PC-9 (cell line): ENCODE measurements around the gene BAHD1. TPM values are rescaled to one million over a fixed set of nuclear protein-coding genes. Genes with fewer than 3 reads are reported as not detected.

Experiments used
- BruUV-seq: library from RNA; stranded (reverse); fragments of 400-500 nt; replicated peaks from 2 replicates; lab custom pipeline; 2021; lab: Mats Ljungman, UMichigan
- CTCF ChIA-PET: fragments of 300-600 bp; sonication (Branson Sonifier 250); formaldehyde crosslinking; loops from one replicate; lab custom pipeline; 2022; ENCODE audit warnings: antibody characterized with exemption; lab: Charles Lee
- POLR2A ChIA-PET: fragments of 300-600 bp; sonication (Branson Sonifier 250); formaldehyde crosslinking; loops from one replicate; lab custom pipeline; 2022; ENCODE audit warnings: antibody characterized with exemption; ENCODE audit not compliant: unreplicated experiment; lab: Charles Lee
- DNase-seq, 2 experiments: peaks; one replicate each; pipeline versions ENCODE4 v3.0.0 to v3.0.0-alpha.2; 2015 to 2022; ENCODE audit warnings: mixed read lengths in 1 of 2
- H2AFZ ChIP-seq: fragments of 200-600 bp; sonication (generic); 2 replicates; pipeline ENCODE4 v1.8.1; 2017; ENCODE audit warnings: antibody characterized with exemption
- H3F3A ChIP-seq: fragments of 200-600 bp; sonication (generic); 2 replicates; pipeline ENCODE4 v1.8.1; 2017; ENCODE audit warnings: antibody characterized with exemption, mild to moderate bottlenecking, low read depth; ENCODE audit not compliant: insufficient read depth
- H3K27ac ChIP-seq: fragments of 200-600 bp; sonication (generic); 2 replicates; pipeline ENCODE4 v1.6.1; 2016; ENCODE audit warnings: mixed run types
- H3K27me3 ChIP-seq: fragments of 200-600 bp; sonication (generic); 2 replicates; pipeline ENCODE4 v1.6.1; 2016; ENCODE audit warnings: low read depth, mixed run types; ENCODE audit not compliant: insufficient read depth
- H3K36me3 ChIP-seq: fragments of 200-600 bp; sonication (generic); 2 replicates; pipeline ENCODE4 v1.6.1; 2016; ENCODE audit warnings: low read depth, mixed run types
- H3K4me1 ChIP-seq: fragments of 200-600 bp; sonication (generic); replicated peaks from 2 replicates; pipeline ENCODE4 v1.6.1; 2016; ENCODE audit warnings: mixed run types; ENCODE audit not compliant: insufficient read depth
- H3K4me2 ChIP-seq: fragments of 200-600 bp; sonication (generic); 2 replicates; pipeline ENCODE4 v1.6.1; 2017; ENCODE audit warnings: mixed run types
- H3K4me3 ChIP-seq: fragments of 200-600 bp; sonication (generic); 2 replicates; pipeline ENCODE4 v1.6.1; 2016; ENCODE audit warnings: mixed run types
- H3K79me2 ChIP-seq: fragments of 200-600 bp; sonication (generic); 2 replicates; pipeline ENCODE4 v1.6.1; 2017; ENCODE audit warnings: low read depth, mixed run types
- H3K9me2 ChIP-seq: fragments of 200-600 bp; sonication (generic); 2 replicates; pipeline ENCODE4 v1.8.1; 2017; ENCODE audit warnings: mild to moderate bottlenecking; ENCODE audit not compliant: insufficient read depth
- H3K9me3 ChIP-seq: fragments of 200-600 bp; sonication (generic); 2 replicates; pipeline ENCODE4 v1.8.1; 2016; ENCODE audit warnings: low read depth; ENCODE audit not compliant: insufficient read depth
- H4K20me1 ChIP-seq: fragments of 200-600 bp; sonication (generic); 2 replicates; pipeline ENCODE4 v1.8.1; 2017; ENCODE audit not compliant: insufficient read depth
- EZH2 ChIP-seq: fragments of 200-600 bp; sonication (generic); IDR thresholded peaks from 2 replicates; pipeline ENCODE4 v1.8.0; 2017; ENCODE audit warnings: antibody characterized with exemption, low read depth
- intact Hi-C: fragments of 100-400 bp; cut with micrococcal nuclease; formaldehyde crosslinking; loops from one replicate; pipeline ENCODE4 v1.10.0; 2022; ENCODE audit not compliant: unreplicated experiment
- total RNA-seq: library from RNA; stranded (reverse); gene quantifications from 2 replicates; pipeline ENCODE4 v1.2.3, GENCODE V29; 2021
- TF ChIP-seq, protein P1 (sequence below): fragments of 200-600 bp; sonication (generic); conservative IDR thresholded peaks from 2 replicates; pipeline ENCODE4 v1.6.1; 2017; ENCODE audit warnings: mixed run types, antibody characterized with exemption, mild to moderate bottlenecking, moderate library complexity

Gene BAHD1
- total RNA-seq, 1 experiment from 2014 or later, result 19.1 TPM

DNA sequence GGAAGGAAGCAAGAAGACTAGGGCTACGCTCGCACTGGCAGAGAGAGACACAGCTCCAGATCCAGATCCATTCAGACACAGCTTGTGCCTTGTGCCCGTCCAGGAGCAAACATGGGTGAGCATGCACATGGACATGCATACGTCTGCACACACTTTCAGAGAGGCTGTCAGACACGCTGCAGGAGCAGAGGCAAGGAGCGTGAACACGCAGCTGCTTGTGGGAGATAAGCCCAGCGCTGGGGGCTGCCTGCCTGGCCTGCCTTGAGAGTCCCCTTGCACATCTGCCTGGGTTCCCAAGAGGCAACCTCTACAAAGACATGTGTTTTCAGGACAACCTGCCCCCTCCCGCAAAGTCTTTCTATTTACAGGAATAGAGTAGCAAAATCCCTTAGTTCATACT is 13.6 kb upstream of the BAHD1 start:
- ChIA-PET CTCF (no interaction called here), POLR2A (no interaction called here)
- DNase-seq, result no peak

DNA sequence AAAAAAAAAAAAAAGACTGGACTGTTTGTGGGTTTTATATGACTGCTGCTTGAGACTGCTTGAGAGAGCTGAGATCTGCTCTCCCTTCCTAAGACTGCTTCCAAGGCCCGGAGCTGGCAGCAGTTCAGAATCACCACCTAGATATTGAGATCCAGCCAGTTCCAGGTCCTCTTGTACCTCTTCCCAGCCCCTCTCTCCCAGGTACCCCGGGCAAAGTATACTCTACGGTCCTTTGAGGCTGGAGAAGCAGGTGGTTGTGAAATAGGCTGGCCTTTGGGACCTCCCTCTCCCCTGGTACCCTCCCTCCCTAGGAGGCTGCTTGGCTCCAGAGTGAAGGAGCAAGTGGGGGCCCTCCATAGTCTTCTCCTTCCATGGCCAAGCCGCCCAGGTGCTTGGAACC is 12.6 kb upstream of the BAHD1 start:
- intact Hi-C loops, result loop anchor here (10.0 kb wide), 1 partner anchor 213 kb away; no protein-coding TSS in a partner anchor

More for the DNA sequence above, 13.6 kb upstream of the BAHD1 start:
- intact Hi-C loops, result loop anchor here (10.0 kb wide), 1 partner anchor 212 kb away; no protein-coding TSS in a partner anchor
- Histone ChIP-seq H3F3A (no peaks in the 10 kb centered on the region), H3K9me2 (no peaks in the 10 kb centered on the region), H4K20me1 (no peaks in the 10 kb centered on the region), H3K9me3 (no peaks in the 10 kb centered on the region), H3K4me3 (no peak overlapping the region), H3K36me3 (no peaks in the 10 kb centered on the region), H3K27ac (no peak overlapping the region), H3K4me2 (no peak overlapping the region), H3K4me1 (no peaks in the 10 kb centered on the region), H3K79me2 (no peaks in the 10 kb centered on the region), H2AFZ (no peak overlapping the region), H3K27me3 (no peaks in the 10 kb centered on the region)
- TF ChIP-seq, protein P1, sequence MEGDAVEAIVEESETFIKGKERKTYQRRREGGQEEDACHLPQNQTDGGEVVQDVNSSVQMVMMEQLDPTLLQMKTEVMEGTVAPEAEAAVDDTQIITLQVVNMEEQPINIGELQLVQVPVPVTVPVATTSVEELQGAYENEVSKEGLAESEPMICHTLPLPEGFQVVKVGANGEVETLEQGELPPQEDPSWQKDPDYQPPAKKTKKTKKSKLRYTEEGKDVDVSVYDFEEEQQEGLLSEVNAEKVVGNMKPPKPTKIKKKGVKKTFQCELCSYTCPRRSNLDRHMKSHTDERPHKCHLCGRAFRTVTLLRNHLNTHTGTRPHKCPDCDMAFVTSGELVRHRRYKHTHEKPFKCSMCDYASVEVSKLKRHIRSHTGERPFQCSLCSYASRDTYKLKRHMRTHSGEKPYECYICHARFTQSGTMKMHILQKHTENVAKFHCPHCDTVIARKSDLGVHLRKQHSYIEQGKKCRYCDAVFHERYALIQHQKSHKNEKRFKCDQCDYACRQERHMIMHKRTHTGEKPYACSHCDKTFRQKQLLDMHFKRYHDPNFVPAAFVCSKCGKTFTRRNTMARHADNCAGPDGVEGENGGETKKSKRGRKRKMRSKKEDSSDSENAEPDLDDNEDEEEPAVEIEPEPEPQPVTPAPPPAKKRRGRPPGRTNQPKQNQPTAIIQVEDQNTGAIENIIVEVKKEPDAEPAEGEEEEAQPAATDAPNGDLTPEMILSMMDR, result no peak
- TF ChIP-seq EZH2, result no peak
- no TSS peak for BruUV-seq

DNA sequence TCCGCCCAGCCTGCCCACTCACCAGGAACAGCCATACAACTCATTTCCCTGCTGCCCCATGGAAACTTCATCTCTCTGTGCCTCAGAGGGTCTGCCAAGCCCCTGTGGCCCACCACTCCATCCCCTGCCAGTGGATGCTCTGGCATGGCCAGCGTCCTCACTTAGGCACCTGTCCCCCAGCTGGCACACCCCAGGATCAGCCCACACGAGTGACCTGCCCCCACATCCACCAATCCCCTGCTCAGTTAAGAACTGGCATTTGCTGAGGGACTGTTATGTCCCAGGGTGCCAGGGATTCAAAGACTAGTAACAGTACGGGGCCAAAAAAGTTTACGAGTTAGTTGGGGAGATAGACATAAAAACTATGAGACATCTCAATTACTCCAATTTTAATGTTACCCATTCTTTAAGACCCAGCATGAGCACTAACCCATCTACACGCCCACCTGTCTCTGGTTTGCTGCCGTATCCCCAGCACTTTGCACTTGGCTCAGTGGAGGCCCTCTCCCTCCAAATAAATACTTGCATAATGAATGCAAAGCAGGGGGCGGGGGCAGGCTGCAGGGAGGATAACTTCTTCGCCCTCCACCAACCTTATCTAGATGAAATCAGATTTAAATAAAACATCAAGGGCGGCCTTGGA is 11.6 kb upstream of the BAHD1 start:
- Histone ChIP-seq H3K4me3 (no peak overlapping the region), H3K9me2 (no peaks in the 10 kb centered on the region), H3K27me3 (no peaks in the 10 kb centered on the region), H3K4me2 (no peak overlapping the region), H3F3A (no peaks in the 10 kb centered on the region), H3K79me2 (no peaks in the 10 kb centered on the region), H3K36me3 (no peaks in the 10 kb centered on the region), H3K4me1 (no peaks in the 10 kb centered on the region), H3K27ac (no peak overlapping the region), H4K20me1 (no peaks in the 10 kb centered on the region), H3K9me3 (no peaks in the 10 kb centered on the region), H2AFZ (no peak overlapping the region)
- POLR2A ChIA-PET, result no interaction called here
- CTCF ChIA-PET, result no interaction called here
- DNase-seq, result no peak
- BruUV-seq, result no TSS peak
- intact Hi-C loops, result loop anchor here (10.0 kb wide), 1 partner anchor 214 kb away; no protein-coding TSS in a partner anchor
- TF ChIP-seq, protein P1, result no peak
- TF ChIP-seq EZH2, result no peak

More for the DNA sequence above, 12.6 kb upstream of the BAHD1 start:
- no peaks in the 10 kb centered on the region for H3K36me3 ChIP-seq
- no peaks in the 10 kb centered on the region for H3K9me3 ChIP-seq
- no peaks in the 10 kb centered on the region for H3K27me3 ChIP-seq
- ChIA-PET CTCF (no interaction called here), POLR2A (no interaction called here)
- H2AFZ ChIP-seq, result no peak overlapping the region
- H4K20me1 ChIP-seq, result no peaks in the 10 kb centered on the region
- H3K4me1 ChIP-seq, result no peaks in the 10 kb centered on the region
- no peak overlapping the region for H3K4me3 ChIP-seq
- no peaks in the 10 kb centered on the region for H3K9me2 ChIP-seq
- no peak for TF ChIP-seq EZH2
- TF ChIP-seq, protein P1, result no peak
- H3F3A ChIP-seq, result no peaks in the 10 kb centered on the region
- no TSS peak for BruUV-seq
- no peak overlapping the region for H3K27ac ChIP-seq
- H3K4me2 ChIP-seq, result no peak overlapping the region
- DNase-seq, result no peak
- H3K79me2 ChIP-seq, result no peaks in the 10 kb centered on the region
